MV-4-11 (cell line): ENCODE data around the gene RAX2.
"Not testable (repeated sequence)": the region's sequence is repeated elsewhere in the genome, so short reads cannot be mapped to it uniquely, and the experiment has no call there.

Source experiments
- DNase-seq: peaks from one replicate; lab custom pipeline; 2025; lab: John Stamatoyannopoulos, UW

RAX2 gene

DNA sequence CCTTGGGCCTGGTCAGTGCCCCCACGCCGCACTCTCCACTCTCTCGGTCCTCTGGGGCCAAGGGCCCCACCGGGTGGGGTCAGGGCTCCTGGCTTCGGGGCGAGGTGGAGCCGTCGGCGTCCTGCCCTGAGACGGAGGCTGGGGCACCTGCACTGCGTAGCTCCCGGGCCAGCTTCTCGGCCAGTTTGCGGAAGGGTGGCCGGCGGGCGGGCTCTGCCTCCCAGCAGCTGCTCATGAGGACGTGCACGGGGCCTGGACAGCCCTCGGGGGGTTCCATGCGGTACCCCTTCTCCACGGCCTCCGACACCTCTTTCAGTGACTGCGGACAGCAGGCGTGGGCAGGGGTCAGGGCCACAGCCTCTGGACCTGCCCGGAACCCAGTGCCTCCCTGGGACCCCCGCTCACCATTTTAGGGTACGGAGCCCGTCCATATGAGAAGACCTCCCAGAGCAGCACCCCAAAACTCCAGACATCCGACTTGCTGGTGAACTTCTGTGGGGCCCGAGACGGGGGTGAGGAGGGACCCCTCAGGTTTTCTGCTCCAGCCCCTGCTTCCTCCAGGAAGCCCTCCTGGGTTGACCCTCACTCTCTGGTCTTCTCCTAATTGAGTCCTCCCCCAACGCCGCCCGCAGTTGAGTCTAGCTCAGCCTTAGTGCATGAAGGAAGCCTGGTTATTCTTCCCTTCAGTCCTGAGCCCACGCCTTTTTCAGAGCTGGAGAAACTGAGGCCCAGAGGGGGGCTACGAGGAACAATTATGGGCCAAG is 6.3 kb upstream of the RAX2 start:
- no peak for DNase-seq

DNA sequence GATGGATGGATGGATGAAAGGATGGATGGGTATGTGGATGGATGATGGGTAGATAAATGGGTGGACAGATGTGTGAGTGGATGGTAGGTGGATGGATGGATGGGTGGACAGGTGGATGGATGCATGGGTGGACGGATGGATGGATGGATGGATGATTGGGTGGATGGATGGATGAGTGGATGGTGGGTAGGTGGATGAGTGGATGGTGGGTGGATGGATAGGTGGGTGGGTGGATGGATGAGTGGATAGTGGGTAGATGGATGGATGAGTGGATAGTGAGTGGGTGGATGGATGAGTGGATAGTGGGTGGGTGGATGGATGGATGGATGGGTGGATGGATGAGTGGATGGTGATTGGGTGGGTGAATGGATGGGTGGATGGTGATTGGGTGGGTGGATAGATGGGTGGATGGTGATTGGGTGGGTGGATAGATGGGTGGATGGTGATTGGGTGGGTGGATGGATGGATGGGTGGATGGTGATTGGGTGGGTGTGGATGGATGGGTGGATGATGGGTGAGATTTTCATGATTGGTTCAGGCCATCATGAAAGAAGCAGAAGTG is 4.5 kb upstream of the RAX2 start:
- no peak for DNase-seq

DNA sequence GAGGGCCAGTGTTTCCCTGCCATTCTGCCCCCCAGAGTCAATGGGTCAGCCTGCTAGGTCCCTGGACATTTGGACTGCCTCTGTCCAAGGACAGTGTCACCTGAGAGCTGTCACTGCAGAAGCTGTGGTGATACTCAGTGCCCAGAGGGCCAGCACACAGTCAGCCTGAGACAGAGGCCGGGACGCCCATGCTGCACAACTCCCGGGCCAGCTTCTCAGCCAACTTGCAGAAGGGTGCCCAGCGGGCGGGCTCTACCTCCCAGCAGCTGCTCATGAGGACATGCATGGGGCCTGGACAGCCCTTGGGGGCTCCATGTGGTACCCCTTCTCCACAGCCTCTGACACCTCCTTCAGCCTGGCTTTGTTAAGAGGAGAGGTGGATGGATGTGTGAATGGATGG is 3.8 kb upstream of the RAX2 start:
- no peak for DNase-seq

DNA sequence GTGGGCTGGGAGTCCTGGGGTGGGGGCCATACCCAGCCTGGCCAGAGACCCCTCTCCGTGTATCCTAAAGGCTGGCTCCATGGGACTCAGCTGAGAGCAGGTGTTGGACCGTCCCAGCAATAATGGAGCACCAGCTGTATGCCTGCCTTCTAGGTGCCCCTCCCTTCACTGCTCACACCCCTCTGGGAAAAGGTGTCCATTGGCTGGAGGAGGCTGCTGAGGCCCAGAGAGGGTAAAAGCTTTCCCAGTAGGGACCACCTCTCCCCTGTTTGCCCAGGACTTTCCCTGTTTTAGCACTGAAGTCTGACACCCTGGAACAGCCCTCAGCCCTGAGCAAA is 3.3 kb upstream of the RAX2 start:
- no peak for DNase-seq

DNA sequence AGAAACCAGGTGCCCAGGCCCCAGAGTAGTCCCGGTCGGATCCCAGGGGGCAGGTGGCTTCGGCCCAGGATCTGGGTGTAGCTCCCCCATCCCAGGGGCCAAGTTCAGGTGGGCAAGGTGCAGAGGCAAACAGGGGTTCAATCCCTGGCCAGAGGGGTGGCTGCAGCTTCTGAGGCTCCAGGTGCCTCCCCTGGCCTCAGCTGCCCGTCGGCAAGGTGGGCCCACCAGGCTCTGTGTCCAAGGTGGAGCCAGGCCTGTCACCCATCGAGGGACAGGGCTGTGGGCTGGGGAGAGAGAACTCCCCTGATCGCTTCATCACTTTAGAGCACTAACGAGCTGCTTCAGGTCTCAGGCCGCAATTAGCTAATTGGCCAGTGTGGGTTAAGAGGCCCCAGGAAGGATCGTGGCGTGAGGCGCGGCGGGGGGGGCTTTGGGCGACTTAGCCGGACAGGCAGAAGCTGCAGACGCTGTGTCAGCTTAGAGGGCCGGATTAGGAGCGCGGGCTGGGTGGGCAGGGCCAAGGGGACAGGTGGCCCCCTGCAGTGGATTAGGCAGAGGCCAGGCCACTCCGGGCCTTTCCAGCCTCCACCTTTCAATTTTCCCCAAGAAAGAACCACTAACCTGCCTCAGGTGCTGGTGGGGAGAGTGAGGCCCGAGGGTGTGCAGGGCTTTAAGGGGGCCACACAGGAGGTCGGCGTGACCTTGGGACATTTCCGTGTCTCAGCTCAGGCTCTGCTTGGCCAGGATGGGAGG is 2.8 kb upstream of the RAX2 start:
- DNase-seq = peak; percentile 26

DNA sequence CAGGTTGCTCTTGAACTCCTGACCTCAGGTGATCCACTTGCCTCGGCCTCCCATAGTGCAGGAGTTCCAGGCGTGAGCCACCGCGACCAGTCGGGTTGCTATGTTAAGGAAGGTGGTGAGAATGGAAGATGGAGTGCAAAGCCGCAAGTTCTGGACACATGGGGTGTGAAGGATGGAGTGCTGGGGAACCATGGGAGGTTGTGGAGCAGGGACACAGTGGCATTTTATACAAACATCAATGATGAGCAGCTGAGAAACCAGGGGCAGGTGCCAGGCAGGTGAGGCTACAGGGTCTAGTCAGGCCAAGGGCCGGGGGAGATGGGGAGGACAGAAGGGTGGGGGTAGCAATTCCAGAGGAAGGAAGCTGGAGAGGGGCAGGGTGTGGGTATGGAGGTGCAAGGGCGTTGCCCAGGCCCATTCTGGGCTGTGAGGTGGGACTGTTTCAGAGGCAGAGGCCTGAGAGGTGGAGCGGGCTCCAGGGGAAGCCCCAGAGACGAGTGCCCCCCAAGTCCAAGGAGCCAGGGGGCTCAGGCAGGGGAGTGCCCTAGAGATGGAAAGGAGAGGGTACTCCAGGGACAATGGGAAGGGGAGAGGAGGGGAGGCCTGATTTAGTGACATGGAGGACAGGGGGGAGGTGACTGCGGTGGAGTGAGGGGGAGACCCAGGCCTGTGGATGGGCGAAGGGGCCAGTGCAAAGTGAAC is 1.9 kb upstream of the RAX2 start:
- DNase-seq = no peak

DNA sequence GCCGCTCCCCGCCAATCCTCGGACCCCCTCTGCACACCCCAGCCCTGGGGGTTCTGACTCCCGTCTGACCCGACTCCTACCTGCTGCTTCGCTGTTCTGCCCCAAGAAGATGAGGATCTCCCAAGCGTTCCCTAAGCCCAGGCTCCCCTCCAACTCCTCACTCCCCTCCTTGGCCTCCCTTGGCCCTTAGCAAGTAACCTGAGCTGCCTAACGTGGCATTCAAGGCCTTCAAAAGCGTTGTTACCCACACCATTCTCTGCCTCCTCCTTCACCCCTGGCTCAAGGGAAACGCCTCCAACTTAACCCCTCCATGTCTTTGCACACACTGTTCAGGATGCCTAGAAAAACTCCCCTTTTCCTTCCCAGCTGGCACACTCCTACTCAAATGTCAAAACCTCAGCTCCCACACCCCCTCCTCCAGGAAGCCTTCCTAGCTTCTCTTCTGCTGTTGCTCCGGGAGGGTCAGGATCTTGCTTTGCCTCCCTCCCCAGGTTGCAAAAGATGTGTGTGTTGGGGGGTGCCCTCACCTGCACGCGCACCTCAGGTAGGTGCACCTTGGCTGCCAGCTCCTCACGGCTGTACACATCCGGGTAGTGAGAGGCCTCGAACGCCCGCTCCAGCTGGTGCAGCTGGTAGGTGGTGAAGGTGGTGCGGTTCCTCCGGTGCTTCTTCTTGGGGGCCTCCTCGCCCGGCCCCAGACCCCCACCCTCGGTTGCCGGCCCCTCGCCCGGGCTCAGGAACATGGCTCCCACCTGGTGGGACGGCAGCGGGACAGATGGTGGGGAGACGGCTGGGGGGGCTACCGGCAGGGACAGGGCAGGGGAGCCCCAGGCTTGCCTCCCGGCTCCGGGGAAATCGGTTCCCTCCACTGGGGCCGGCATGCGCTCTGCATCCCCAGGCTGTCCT is 775 bp downstream of the RAX2 start:
- DNase-seq = no peak

DNA sequence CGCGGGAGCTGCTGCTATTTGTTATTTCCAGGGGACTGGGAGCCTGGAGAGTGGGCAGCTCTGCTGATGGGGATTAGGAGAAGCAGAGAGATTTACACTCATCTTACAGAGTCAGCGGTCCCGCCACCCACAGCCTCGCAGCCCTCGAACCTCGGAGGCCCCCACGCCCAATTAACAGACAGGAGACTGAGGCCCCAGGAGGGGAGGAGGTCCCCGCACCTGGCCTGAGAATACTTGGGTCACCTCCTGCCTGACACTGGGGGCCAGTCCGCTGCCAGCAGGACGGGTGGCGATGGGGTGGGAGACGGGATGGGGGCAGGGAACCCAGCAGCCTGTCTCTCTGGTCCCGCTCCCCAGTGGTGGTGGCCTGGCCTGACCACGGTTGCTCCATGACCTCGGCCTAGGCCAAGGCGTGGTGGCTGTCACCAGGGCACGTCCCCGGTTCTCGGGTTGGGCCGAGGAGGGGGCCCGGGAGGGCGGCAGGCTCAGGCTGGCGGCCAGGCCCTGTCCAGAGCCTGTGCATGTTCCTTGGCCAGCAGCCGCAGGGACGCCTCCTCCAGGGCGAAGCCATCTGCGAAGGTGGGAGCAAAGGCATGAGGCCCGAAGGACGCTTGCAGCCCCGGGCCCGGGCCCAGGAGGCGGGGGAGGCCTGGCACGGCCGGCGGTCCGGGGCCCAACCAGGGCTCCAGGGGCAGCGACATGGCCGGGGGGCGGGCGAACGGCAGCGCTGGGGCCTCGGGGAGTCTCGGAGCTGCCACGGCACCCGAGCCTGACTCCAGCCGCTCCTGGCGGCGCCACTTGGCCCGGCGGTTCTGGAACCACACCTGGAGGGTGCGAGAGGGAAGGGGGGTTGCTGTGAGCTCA is 1.7 kb downstream of the RAX2 start:
- DNase-seq = no peak

DNA sequence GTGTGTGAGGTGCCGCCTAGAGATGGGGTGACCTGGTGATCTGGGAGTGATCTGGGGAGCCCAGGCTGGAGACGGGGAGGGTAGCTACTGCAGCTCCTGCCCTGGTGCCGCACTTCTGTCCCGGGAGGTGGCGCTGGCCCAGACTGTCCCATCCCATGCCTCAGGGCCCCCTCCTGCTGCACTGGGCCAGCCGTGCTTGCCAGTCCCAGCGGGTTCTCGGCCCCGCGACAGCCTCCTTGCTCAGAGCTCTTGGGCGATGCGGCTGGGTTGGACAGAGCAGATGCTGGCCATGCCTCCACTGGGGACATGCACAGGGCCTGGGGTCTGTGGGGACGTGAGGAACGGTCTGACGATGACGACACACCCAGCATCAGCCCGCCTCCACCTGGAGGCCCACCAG is 2.5 kb downstream of the RAX2 start:
- no peak for DNase-seq

DNA sequence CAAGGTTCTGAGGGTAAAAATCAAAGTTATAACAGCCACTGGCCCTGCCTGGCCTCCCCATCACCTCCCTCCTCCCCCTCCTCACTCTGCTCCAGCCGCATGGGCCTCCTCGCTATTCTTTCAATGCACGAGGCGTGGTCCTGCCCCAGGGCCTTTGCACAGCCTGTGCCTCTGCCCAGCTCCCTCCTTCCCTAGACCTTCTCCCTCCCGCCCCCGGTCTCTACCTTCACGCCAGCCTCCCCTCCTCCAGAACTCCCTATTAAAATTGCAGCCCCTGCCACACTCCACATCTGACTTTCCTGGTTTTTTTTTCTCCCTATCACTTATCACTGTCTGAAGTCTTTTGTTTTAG is 3.3 kb downstream of the RAX2 start:
- DNase-seq = no peak

DNA sequence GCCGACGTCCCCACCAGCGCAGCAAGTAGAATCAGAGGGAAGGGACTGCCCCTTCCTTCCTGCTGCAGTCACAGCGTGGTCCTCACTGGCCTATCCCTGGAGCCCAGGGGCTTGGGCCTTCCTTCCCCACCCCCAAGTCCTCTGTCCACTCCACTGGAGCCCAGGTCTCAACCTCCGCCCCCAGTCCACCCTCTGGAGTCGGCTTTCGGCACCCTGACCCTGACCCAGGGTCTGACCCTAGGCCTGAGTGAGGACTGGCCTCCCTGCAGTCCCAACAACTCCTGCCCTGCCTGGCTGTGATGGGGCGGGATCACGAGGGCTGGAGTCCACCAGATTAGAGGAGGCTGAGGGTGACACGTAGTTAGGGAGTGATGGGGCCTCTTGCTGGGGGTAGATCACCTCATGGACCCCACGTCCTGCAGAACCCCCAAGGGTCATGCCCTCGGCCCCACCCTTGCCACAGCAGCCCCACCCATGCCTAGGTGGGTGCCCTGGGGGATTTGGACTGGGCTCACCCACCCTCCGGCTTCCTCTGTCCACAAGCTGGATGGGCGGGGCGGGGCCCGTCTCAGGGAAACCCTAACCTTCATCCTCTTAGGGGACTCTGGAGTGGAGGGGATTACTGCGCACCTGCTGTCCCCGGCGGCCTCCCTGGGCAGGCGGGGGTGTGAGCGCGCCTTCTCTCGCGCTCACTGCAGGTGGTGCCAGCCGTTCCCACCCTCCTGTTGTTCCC is 3.8 kb downstream of the RAX2 start:
- no peak for DNase-seq

DNA sequence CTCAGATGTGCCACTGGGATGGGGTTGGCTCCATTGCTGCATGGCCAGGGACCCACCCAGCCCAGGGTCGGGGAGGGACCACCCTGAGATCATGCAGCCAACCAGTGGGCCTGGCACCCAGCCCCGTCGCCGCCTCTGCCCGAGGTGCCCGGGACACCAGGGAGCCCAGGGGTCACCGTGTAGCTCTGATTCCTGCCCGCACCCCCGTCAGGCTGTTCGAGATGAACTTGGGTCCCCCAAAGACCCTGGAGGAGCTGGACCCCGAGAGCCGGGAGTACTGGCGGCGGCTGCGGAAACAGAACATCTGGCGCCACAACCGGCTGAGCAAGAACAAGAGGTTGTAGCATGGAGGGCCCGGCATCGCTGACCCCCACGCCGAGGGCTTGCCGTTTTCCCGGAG is 5.0 kb downstream of the RAX2 start:
- no peak for DNase-seq

DNA sequence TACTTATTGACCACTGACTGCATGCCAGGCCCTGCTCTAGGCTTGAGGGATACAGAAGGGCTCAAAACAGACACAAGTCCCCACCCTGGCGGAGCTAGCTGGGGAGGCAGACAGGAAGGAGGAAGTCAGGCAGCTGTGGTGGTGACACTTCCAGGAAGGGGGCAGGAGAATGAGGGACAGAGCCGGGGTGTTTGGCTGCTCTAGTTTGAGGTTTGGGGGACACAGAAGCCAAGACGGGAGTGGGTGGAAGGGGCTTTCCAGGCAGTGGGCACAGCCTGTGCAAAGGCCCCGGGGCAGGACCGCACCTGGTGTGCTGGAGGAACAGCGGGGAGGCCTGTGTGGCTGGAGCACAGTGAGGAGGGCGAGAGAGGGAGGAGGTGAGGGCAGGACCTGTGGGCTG is 5.5 kb downstream of the RAX2 start:
- DNase-seq = peak; percentile 59

DNA sequence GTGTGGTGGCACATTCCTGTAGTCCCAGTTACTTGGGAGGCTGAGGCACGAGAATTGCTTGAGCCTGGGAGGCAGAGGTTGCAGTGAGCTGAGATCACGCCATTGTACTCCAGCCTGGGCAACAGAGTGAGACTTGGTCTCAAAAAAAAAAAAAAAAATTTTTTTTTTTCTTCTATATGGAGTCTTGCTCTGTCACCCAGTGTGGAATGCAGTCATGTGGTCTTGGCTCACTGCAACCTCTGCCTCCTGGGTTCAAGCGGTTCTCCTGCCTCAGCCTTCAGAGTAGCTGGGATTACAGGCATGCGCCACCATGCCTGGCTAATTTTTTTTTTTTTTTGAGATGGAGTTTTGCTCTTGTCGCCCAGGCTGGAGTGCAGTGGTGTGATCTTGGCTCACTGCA is 6.3 kb downstream of the RAX2 start:
- DNase-seq = not testable (repeated sequence)

DNA sequence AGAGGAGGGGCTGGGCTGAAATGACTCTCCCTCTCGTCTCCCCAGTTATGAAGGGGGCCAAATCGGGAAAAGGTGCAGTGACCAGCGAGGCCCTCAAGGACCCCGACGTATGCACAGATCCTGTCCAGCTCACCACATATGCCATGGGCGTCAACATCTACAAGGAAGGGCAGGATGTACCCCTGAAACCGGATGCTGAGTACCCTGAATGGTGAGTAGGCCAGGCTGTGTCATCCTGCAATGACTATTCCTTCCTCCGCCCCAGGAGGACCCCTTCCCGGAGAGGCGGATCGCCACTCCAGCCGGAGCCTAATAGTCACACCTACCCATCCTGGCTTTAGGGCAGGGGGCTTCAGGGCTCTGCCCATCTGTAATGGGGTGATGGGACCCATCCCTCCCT is 6.9 kb downstream of the RAX2 start:
- DNase-seq = no peak

DNA sequence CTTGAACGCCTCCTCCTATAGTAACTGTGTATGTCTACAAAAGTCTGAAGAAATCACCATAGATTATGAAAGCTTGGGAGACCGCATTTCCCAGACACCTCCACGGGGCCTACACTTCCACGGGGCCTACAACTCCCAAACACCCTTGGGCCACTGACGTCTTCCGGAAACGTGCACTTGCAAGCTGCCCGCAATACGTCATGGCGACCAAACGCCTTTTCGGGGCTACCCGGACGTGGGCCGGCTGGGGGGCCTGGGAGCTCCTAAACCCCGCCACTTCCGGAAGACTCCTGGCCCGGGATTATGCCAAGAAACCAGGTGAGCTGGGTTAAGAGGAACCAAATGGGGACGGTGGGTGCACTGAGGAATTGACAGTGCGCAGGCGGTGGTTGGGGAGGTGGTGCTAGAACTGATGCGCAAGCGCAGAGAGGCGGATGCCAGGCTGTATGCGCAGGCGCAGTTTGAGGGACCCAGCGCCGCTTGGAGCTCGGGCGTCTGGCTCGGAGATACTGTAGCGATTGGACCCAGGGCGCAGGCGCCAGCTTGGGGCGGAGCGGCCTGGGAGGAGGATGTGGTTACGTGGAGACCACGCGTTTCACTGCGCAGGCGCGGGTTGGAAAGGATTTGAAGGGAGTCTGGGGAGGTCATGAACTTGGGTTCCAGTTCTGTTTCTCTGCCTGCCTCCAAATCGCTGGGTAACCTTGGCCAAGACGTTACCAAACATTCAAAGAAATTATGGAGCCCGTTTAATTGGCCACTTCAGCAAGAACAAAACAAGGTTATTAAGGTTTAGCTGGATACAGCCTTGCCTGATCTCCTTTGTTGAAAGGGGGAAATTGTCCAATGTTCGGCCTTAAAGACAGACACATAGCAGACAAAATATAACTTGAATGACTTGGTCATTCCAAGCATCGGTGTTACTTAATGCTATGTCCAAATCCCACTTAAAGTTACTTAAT is 9.2 kb downstream of the RAX2 start, which contains the start of gene MRPL54:
Gene MRPL54, plus strand, starts transcription at position 182 of the 959 bp plus-strand sequence. Its CDS starts 19 bp downstream, at position 201.
- peak; percentile 100 for DNase-seq

DNA sequence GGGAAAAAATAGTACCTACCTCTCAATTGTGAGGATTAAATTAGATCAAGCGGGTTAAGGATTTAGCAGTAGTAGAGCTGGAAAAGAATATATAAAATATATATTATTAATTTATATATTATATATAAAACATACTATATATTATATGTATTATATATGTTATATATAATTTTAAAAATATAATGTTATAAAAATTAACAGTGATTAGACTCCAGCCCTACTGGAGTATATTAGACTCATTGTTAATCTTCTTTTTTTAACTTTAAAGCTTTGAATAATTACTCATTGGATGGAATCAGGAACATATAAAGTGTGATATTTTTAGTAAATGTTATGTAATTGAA is 9.9 kb downstream of the RAX2 start:
- DNase-seq = no peak

DNA sequence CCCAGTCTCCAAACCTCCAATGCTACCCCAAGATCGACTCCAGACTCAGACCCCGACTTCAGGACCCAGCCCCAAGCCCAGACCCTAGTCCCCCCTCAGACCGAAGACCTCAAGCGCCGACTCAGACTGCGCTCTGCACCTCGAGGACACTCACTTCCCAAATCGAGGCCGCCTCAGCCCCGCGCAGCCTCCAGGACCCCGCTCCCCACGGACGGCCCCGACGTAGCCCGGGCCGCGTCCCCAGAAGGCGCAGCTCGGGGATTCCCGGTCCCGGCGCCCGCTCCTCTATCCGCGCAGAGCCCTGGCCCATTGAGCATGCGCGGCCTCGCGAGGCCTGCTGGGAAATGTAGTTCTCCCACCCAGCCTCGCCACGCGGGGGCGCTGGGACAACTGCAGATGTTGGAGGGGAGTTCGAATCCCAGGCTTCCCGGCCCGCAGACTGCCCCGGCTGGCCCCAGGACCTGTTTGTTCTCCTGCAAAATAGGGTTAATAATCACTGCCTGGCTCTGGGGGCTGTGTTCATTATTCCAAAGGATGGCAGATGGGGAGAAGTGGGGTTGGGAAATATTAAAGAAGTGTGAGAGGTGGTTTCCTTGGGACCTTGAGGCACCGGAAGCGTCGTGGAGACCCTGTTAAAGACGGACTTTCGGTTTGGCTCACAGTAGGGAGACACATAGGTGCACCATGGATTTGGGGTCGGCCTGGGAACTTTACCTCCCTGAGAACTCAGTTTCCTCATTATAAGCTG is 10.5 kb downstream of the RAX2 start, which contains the start of gene APBA3:
Gene APBA3, minus strand, starts transcription at position 311 of the 748 bp plus-strand sequence. CDS start 1,428 bp downstream, outside the sequence.
- peak; percentile 91 for DNase-seq
